CD1c-positive myeloid dendritic cell (primary cell): ENCODE data around the gene OGFOD3.
A peak's percentile ranks its signal among the peaks of the same experiment; 100 is the strongest.

ENCODE experiments used
- DNase-seq: peaks from one replicate; pipeline ENCODE4 v3.0.0-alpha.2; 2016; ENCODE audit errors: extremely low spot score

OGFOD3 gene

GRCh38 chr17:82446649-82447048, 28.3 kb upstream of the OGFOD3 start:
- no peak for DNase-seq

- DNase-seq: no peak
Observed at GRCh38 chr17:82446124-82446523, 27.7 kb upstream of the OGFOD3 start.

DNA sequence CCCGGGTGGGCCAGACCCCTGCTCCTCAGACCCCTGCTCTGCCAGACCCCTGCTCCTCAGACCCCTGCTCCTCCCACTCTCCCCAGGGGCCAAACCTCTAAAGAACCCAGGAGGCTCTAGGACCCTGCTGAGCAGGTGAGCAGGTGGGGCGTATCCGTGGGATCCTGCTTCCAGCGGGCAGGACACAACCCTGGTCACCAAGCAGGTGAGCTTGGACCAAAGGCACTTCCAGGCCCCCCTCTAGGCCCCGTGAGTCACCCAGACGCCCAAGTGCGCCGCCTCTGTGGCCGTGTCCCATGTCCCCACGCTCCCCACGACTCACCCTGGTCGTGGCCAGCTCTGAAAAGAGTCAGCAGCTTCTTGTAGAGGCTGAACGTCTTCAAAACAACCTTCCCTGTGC, 27.2 kb upstream of the OGFOD3 start:
- no peak for DNase-seq

GRCh38 chr17:82444941-82445521, 26.6 kb upstream of the OGFOD3 start:
- no peak for DNase-seq

DNA sequence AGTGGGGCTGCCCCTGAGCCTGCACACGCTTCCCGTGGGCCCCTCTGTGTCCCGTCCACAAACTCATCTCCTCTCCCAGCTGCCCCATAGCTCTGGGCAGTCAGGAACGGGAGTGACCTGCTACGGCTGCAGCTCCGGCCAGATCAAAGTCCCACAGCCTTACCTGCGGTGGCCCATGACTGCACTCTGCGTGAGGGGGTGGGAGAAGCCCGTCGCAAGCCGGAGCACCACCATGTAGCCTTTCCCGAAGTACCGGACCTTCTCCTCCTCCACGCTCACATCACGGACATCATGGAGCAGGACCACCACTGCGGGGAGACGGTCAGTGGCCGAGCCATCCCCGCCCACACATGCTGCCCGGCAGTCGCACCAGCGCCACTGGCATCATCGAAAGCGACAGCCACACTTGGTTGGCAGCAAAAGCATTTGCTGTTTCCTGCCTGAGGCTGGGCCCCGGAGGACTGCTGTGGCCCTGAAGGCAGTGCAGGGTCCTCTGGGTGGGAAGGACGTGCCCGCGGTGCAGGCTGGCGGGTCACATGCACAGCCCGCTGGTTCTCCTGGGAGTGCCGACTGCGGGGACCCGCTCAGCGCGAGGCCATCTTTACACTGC, 26.0 kb upstream of the OGFOD3 start:
- no peak for DNase-seq

DNA sequence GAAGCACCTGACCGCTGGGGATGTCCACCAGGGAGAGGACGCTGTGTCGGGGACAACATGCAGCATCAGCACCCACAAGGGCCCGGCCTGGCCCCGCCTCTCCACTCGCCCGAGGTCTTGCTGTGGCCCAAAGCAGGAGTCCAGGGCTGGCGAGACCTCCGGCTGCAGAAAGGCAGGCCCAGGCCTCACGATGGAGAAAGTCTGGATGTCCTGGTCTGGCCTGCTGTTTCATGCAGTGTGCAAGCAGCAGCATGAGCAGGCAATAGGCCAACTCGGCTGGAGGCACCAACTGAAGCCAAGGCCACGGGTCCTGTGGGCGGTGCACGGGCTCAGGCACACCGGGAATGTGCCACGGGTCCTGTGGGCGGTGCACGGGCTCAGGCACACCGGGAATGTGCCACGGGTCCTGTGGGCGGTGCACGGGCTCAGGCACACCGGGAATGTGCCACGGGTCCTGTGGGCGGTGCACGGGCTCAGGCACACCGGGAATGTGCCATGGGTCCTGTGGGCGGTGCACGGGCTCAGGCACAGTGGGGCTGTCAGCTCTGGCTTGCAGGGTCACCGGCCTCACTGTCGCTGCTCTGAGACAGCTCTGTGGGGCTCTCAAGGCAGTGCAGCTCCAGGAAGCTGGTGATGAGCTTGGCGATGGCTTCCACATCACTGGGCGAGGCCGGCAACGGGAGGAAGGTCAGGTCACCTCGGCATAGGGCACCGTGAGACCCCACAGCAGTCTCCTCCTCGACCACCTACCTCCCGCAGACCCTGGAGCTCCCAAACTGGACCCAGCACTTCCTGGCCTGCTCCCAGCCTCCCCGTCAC, 25.3 kb upstream of the OGFOD3 start:
- no peak for DNase-seq

GRCh38 chr17:82442643-82443464, 24.5 kb upstream of the OGFOD3 start:
- DNase-seq: no peak

DNA sequence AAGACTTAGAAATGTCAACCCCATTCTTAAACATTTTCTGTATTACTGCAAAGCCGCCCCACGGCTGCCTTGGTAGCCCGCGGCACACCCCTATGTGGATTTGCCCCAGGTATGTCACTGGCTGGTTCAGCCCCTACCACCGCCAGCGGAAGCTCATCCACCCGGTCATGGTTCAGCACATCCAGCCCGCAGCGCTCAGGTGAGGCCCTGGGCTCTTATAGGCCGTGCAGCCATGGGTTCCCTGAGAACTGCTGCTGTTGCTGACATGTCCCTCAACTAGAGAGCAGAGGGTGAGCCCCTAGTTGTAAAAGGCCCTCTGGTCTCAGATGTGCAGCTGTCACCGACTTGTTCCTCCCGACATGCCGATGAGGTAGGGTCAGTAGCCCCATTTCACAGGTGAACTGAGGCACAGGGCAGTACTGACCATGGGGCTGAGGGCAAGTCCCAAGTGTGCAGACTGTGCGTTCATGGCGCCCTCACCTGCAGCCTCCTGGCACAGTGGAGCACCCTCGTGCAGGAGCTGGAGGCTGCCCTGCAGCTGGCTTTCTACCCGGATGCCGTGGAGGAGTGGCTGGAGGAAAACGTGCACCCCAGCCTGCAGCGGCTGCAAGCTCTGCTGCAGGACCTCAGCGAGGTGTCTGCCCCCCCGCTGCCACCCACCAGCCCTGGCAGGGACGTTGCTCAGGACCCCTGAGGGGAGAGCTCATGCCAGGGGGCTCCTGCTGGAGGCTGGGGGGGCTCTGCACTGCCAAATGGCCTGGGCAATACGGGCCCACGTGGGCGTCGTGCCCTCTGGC, 23.5 kb upstream of the OGFOD3 start:
- no peak for DNase-seq

DNA sequence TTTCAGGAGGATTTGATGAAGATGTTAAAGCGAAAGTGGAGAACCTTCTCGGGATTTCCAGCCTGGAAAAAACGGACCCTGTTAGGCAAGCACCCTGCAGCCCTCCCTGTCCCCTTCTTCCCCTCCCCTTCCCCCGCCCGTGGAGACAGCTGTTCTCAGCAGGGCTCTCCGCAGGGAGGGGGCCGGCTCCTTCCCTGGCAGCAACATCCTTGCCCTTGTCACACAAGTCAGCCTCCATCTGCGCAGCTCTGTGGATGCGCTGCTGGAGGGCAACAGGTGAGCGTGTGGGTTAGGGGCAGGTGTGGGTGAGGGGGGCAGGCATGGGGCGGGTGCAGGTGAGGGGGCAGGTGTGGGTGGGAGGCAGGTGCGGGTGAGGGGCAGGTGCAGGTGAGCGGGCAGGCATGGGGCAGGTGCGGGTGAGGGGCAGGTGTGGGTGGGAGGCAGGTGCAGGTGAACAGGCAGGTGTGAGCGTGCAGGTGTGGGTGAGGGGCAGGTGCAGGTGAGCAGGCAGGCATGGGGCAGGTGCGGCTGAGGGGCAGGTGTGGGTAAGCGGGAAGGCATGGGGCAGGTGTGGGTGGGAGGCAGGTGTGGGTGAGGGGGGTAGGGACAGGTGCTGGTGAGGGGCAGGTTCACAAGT, 22.7 kb upstream of the OGFOD3 start:
- DNase-seq: no peak

DNA sequence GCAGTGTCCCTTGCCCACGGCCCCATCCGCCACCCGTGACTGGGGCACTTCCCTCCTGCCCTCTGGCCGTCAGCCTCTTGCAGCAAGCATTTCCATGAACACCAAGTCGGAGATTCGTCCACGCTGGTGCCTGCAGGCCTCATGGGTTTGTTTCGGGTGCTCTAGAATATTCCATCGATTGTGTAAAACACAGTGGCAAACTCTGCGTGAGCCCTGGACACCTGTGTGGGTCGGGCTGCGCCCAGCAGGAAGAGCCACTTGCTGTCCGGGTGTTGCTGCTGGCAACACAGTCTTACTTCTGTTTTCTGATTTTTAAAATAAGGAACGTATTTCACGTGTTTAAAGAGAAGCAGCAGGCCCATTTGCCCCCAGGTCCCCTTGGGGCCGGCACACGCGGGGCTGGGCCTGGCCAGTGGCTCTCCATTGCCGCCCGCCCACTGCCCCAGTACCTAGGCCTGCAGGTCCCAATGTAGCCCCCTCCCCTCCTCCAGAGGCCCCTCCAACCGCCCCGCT, 22.1 kb upstream of the OGFOD3 start:
- peak; percentile 85 for DNase-seq

GRCh38 chr17:82439829-82440365, 21.5 kb upstream of the OGFOD3 start:
- DNase-seq: no peak

- DNase-seq: no peak
Observed at GRCh38 chr17:82439194-82439828, 20.9 kb upstream of the OGFOD3 start.

DNA sequence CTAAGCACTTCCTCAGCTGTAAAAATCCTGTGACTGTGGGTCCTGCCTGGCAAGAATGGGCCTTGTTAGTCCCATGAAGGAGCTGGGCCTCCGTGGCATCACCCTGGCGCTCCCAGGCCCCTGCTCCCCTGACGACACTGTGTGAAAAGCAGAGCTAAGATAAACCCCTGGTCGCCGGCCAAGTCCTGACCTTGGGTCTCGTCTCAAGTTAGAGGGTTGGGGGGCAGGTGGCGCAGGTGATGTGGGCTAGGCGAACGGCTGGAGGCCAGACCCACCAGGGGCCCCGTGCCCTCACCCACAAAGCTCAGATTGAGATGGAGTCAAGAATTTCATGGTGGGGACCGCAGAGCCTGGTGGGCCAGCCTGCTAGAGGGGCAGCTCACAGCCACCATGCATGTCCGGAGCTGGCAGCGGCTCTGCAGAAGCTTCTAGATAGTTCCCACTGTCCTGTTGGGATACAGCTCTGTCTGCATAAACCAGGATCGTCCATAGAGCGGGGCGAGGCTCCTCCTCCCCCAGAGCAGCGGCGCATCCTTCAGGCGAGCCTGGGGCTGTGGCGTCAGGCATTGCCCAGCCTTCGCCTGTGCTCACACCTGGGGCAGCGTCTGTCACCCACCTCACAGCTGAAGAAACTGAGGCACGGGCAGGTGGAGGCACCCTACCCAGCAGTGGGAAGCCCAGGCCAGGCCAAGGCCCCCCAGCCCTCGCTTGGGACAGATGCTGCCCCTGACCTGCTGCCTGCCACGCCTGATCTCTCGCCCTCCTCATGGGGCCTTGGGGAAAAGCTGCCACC, 20.2 kb upstream of the OGFOD3 start:
- DNase-seq: no peak

GRCh38 chr17:82437325-82437668, 18.9 kb upstream of the OGFOD3 start:
- no peak for DNase-seq

GRCh38 chr17:82436601-82437324, 18.4 kb upstream of the OGFOD3 start:
- DNase-seq: no peak

DNA sequence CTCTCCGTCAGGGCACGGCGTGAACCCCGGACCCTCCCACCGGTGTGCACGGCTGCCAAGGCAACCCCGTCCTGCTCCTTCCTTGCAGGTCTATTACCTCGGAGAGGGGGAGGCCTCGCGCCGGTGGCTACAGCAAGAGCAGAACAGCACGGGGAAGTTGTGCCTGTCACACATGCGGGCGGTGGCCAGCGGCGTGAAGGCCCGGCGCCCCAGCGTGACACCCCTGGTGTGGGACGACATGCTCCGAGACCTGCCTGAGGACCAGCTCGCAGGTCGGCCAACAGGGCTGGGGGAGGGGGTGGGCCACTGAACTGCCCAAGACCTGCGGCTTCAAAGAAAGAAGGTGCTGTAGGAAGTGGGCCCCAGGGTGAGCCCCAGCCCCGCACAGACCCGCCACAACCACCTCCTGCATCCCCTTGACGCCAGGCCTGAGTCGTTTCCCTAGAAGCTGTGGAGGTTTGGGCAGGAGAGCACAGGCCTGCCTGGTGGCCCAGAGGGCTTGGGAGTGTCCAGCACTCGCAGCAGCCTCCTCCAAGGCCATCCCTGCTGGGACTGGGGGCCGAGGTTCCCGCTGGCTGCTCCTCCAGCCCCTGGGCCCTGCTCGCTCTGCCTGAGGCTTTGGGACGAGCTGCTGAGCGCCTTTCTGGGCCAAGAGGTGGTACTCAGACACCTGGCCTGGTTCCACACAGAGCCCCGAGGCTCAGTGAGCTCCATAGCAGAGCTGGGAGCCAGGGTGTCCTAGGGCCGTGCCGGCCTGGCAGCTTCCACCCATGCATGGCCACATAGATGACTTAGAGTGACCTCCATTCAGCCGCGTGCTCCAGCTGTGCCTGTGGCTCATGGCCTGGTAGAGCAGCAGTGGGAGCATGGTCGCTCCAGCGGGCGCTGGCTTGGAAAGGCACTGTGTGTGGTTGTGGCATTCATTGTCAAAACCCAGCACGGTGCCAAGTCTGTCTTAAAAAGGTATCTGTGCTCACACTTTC, 17.5 kb upstream of the OGFOD3 start:
- DNase-seq: no peak

DNA sequence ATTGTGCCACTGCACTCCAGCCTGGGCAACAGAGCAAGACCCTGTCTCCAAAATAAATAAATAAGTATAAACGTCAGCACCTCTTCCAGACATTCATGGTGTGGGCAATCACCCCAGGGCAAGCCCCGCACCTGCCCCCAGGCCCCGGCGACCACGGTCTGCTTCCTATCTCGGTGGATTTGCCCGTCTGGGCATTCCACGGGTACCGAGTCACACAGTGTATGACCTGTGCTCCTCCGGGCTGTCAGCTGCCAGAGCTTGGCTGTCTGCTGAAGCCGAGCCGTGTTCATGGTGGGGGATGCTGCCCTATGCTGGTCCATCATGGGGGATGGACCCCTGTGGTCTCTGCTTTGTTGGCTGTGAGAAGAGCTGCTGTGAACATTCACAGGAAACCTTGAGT, 16.7 kb upstream of the OGFOD3 start:
- no peak for DNase-seq
